Mucosa of descending colon (tissue), 3 donors: ENCODE measurements around the gene SNRK. TPM values are rescaled to one million over a fixed set of nuclear protein-coding genes. Genes with fewer than 3 reads are reported as not detected.

Source experiments
- ATAC-seq: fragments of 200-7000 bp; cut with Tn5 transposase; one replicate; pipeline ENCODE4 v1.9.1; 2020; ENCODE audit warnings: mild to moderate bottlenecking, moderate library complexity
- DNase-seq, 3 donors: peaks; one replicate each; pipeline ENCODE4 v3.0.0-alpha.2; 2020
- H3K36me3 ChIP-seq: fragments of 200-600 bp; one replicate; pipeline ENCODE4 v1.8.0; 2021; ENCODE audit warnings: low read depth, mild to moderate bottlenecking
- H3K4me1 ChIP-seq: fragments of 200-600 bp; one replicate; pipeline ENCODE4 v1.8.0; 2021; ENCODE audit warnings: low read depth, mild to moderate bottlenecking
- H3K4me3 ChIP-seq: fragments of 200-600 bp; one replicate; pipeline ENCODE4 v1.8.0; 2021; ENCODE audit warnings: mild to moderate bottlenecking
- H3K9me3 ChIP-seq: fragments of 200-600 bp; one replicate; pipeline ENCODE4 v1.8.0; 2021; ENCODE audit warnings: mild to moderate bottlenecking
- CTCF ChIP-seq: fragments of 200-600 bp; IDR thresholded peaks from one replicate; pipeline ENCODE4 v1.8.0; 2022; ENCODE audit warnings: antibody characterized with exemption, mild to moderate bottlenecking
- intact Hi-C, 2 donors: fragments of 100-400 bp; cut with DNase I in 1 of 2; cut with micrococcal nuclease in 1 of 2; formaldehyde crosslinking; loops; one replicate each; pipeline versions ENCODE4 v1.11.0 to v1.11.1; 2022; cut with DNase I, micrococcal nuclease
- total RNA-seq, 3 donors: library from RNA; stranded (reverse); fragmentation: NEBNext Ultra II Directional in 2 of 3; extraction: Animal tissue kit (Norgen Biotek cat#: 25700) in 2 of 3; gene quantifications; one replicate each; pipeline versions ENCODE4 v1.2.1 to v1.2.4, GENCODE V29; 2021 to 2023
- donor health status: DM: no; HTN: no; CAD: no; lungs with moderate emphysema.
- donor health status: DM: no; HTN: no; CAD: no.
- donor health status: DM: no; HTN: yes; CAD: no.

SNRK gene
- total RNA-seq, 3 donors from 2014 or later: 33.2 to 47.6 (median 35.2) TPM

GRCh38 chr3:43298292-43298691 lies 12.0 kb downstream of the SNRK start:
- intact Hi-C loops: no loop called here
- DNase-seq: no peak
- TF ChIP-seq CTCF: no peak
- Histone ChIP-seq H3K4me3 (no peak overlapping the region), H3K4me1 (peaks cover 24% of the 10 kb centered on the region), H3K36me3 (no peaks in the 10 kb centered on the region), H3K9me3 (no peaks in the 10 kb centered on the region)
- no peak for ATAC-seq

- no peak for DNase-seq
- H3K9me3 ChIP-seq: no peaks in the 10 kb centered on the region
- no peaks in the 10 kb centered on the region for H3K36me3 ChIP-seq
- H3K4me3 ChIP-seq: no peak overlapping the region
- TF ChIP-seq CTCF: no peak
- intact Hi-C loops: no loop called here
- no peak for ATAC-seq
- peaks cover 24% of the 10 kb centered on the region for H3K4me1 ChIP-seq
Measured at GRCh38 chr3:43298761-43299160, 12.4 kb downstream of the SNRK start.

- Histone ChIP-seq H3K9me3 (no peaks in the 10 kb centered on the region), H3K4me3 (no peak overlapping the region), H3K36me3 (no peaks in the 10 kb centered on the region), H3K4me1 (peaks cover 8% of the 10 kb centered on the region)
- intact Hi-C loops: no loop called here
- no peak for ATAC-seq
- DNase-seq: no peak
- TF ChIP-seq CTCF: no peak
Measured at GRCh38 chr3:43302116-43302880, 16.0 kb downstream of the SNRK start.

- Histone ChIP-seq H3K4me1 (no peaks in the 10 kb centered on the region), H3K9me3 (no peaks in the 10 kb centered on the region), H3K36me3 (no peaks in the 10 kb centered on the region), H3K4me3 (no peak overlapping the region)
- no peak for ATAC-seq
- intact Hi-C loops: no loop called here
- no peak for TF ChIP-seq CTCF
- DNase-seq: no peak
Measured at GRCh38 chr3:43304126-43304525, 17.8 kb downstream of the SNRK start.

GRCh38 chr3:43307226-43307625 lies 20.9 kb downstream of the SNRK start:
- no peak for ATAC-seq
- intact Hi-C loops: no loop called here

More at GRCh38 chr3:43307226-43307625, 20.9 kb downstream of the SNRK start:
- no peak for TF ChIP-seq CTCF
- Histone ChIP-seq H3K36me3 (no peaks in the 10 kb centered on the region), H3K4me1 (no peaks in the 10 kb centered on the region), H3K4me3 (no peak overlapping the region), H3K9me3 (no peaks in the 10 kb centered on the region)
- DNase-seq: no peak
